GM12872 (cell line): ENCODE data around the gene CNOT6L.

Experiments used
- TF ChIP-seq, protein P1 (sequence below): IDR thresholded peaks from 3 replicates; pipeline ENCODE4 v1.5.1; 2011; ENCODE audit warnings: low read depth, mild to moderate bottlenecking, low read length, moderate library complexity; ENCODE audit not compliant: insufficient read depth

The CNOT6L gene

GRCh38 chr4:77834403-77834802 is 15.2 kb upstream of the CNOT6L start:
- TF ChIP-seq, protein P1, sequence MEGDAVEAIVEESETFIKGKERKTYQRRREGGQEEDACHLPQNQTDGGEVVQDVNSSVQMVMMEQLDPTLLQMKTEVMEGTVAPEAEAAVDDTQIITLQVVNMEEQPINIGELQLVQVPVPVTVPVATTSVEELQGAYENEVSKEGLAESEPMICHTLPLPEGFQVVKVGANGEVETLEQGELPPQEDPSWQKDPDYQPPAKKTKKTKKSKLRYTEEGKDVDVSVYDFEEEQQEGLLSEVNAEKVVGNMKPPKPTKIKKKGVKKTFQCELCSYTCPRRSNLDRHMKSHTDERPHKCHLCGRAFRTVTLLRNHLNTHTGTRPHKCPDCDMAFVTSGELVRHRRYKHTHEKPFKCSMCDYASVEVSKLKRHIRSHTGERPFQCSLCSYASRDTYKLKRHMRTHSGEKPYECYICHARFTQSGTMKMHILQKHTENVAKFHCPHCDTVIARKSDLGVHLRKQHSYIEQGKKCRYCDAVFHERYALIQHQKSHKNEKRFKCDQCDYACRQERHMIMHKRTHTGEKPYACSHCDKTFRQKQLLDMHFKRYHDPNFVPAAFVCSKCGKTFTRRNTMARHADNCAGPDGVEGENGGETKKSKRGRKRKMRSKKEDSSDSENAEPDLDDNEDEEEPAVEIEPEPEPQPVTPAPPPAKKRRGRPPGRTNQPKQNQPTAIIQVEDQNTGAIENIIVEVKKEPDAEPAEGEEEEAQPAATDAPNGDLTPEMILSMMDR: no peak

GRCh38 chr4:77833126-77833724 is 14.1 kb upstream of the CNOT6L start:
- TF ChIP-seq, protein P1: no peak

DNA sequence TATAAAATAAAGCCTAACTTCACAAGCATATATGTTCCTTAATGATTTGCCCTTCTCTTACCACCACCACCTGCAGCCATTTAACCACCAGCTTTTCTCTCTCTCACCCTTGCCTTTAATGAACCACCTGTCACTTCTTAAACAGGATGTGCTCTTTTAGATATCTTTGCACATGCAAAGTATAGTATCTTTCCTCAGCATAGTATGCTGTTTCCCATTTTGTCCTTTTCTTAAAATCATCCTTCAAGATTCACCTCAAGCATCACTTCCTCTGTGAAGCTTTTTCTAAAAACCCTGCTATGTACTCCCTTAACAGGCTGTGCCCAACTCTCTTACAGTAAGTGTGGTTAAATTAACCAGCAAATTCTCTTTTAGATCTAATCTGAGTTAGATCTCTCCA is 8.2 kb upstream of the CNOT6L start:
- TF ChIP-seq, protein P1: no peak

DNA sequence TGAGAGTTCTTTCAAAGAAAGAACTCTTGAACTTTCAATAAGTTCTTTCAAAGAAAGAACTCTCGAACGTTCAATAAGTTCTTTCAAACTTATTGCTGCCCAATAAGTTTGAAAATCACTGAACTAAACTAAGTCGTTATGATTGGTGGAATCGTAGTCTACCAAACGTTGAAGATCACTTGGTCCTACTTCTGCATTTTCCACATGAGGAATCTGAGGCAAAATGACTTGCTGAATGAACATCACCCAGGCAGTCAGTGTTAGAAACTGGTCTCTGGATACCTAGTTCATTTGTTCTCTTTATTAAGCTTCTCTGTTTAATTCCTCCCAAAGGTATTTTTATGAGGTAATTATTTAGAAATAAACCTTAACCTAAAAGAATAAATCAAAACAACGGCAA is 7.1 kb upstream of the CNOT6L start:
- TF ChIP-seq, protein P1: no peak

- TF ChIP-seq, protein P1: no peak
Measured at GRCh38 chr4:77821775-77822174, 2.6 kb upstream of the CNOT6L start.

GRCh38 chr4:77820649-77821561 is 1.7 kb upstream of the CNOT6L start:
- TF ChIP-seq, protein P1: no peak

DNA sequence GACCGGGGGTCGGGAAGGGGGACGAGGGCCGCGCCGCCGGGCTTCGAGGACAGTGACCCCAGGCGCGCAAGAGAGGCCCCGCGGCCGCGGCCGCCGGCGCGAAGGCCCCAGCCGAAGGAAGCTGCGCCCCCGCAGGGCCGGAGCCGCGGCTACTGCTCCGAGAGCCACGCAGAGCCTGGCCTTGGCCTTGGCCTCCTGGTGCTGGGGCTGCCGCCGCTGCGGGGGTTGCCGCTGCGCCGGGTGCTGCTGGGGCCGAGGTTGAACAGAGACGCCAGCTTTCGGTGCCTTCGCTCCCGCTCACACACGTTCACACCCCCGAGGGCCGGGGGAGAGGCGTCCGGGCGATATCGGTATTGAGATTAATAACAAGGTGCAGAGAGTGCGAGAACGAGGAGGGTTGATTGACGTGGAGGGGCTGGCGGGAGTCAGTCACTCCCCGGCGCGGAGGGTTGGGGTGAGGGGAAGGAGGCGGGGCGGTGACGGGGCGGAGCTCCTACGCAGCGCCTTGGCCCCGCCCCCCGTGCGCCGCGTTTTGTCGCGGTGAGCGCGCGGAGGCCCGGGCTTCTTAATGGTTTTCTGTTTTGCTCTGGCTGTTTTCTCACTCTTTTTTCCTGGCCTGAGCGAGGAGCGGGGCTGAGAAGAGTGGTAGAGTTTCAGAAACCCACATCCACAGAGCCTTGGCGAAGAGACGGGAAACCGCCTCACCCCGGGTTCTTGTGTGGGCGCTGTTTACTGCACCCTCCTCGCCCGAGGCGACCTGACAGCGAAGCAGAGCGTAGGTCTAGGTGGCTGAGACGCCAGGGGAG is 878 bp upstream of the CNOT6L start:
- TF ChIP-seq, protein P1: 0 out of 3 replicates have a peak, but pooled peaks have one; percentile 7
